ENCODE data around the gene HSP90B1. TPM values are rescaled to one million over a fixed set of nuclear protein-coding genes. Genes with fewer than 3 reads are reported as not detected.

HSP90B1 gene
- 100 to 1,000 TPM; 591 to 724 TPM for total RNA-seq
- long read RNA-seq, transcript HSP90B1-201 (18 exons, 2,858 nt), result major isoform, 233 of 385 reads
- long read RNA-seq, partial matches to known transcripts, result 130 of 385 reads
- long read RNA-seq, other reads (novel, unspliced or antisense), result 22 of 385 reads

GRCh38 chr12:103930034-103930786 lies at the start of gene HSP90B1:
Gene HSP90B1, plus strand, starts transcription at chr12:103930410. Its CDS starts 106 bp downstream, at chr12:103930516.
- intact Hi-C loops (cut with DNase I), result loop anchor here in 1 of 2 donors (1.0 kb wide), 1 partner anchor 27 kb away; a partner anchor contains a TSS
- DNase-seq (peak; percentile 100), ATAC-seq (peak; percentile 92 to 93)

GRCh38 chr12:103881261-103881660 lies 48.9 kb upstream of the HSP90B1 start:
- intact Hi-C loops (cut with DNase I), result no loop called here
- DNase-seq (no peak), ATAC-seq (no peak)

GRCh38 chr12:103882861-103883596 lies 47.2 kb upstream of the HSP90B1 start:
- no peak for ATAC-seq
- intact Hi-C loops (cut with DNase I), result no loop called here
- no peak for DNase-seq

GRCh38 chr12:103883908-103884307 lies 46.3 kb upstream of the HSP90B1 start:
- DNase-seq (no peak), ATAC-seq (no peak)
- intact Hi-C loops (cut with DNase I), result no loop called here

GRCh38 chr12:103884316-103884715 lies 45.9 kb upstream of the HSP90B1 start:
- DNase-seq (no peak), ATAC-seq (no peak)
- intact Hi-C loops (cut with DNase I), result no loop called here

GRCh38 chr12:103886195-103886797 lies 43.9 kb upstream of the HSP90B1 start:
- intact Hi-C loops (cut with DNase I), result no loop called here
- ATAC-seq (no peak), DNase-seq (no peak)

- intact Hi-C loops (cut with DNase I), result no loop called here
- ATAC-seq (no peak), DNase-seq (no peak)
Measured at GRCh38 chr12:103887738-103888137, 42.5 kb upstream of the HSP90B1 start.

- ATAC-seq (no peak), DNase-seq (no peak)
- intact Hi-C loops (cut with DNase I), result no loop called here
Measured at GRCh38 chr12:103897316-103897715, 32.9 kb upstream of the HSP90B1 start.

- DNase-seq (no peak), ATAC-seq (peak in 1 of 2 donors; percentile 19)
- intact Hi-C loops (cut with DNase I), result no loop called here
Measured at GRCh38 chr12:103901518-103902173, 28.6 kb upstream of the HSP90B1 start.

- DNase-seq, result no peak
- intact Hi-C loops (cut with DNase I), result no loop called here
- ATAC-seq, result no peak
Measured at GRCh38 chr12:103903993-103904392, 26.2 kb upstream of the HSP90B1 start.

GRCh38 chr12:103905730-103906349 lies 24.4 kb upstream of the HSP90B1 start:
- DNase-seq (no peak), ATAC-seq (no peak)
- intact Hi-C loops (cut with DNase I), result no loop called here

- intact Hi-C loops (cut with DNase I), result no loop called here
- no peak for DNase-seq
- no peak for ATAC-seq
Measured at GRCh38 chr12:103908246-103908541, 22.0 kb upstream of the HSP90B1 start.

GRCh38 chr12:103908877-103909276 lies 21.3 kb upstream of the HSP90B1 start:
- DNase-seq (no peak), ATAC-seq (no peak)
- intact Hi-C loops (cut with DNase I), result no loop called here

GRCh38 chr12:103909811-103910210 lies 20.4 kb upstream of the HSP90B1 start:
- ATAC-seq, result no peak
- DNase-seq, result no peak
- intact Hi-C loops (cut with DNase I), result no loop called here

GRCh38 chr12:103912069-103912468 lies 18.1 kb upstream of the HSP90B1 start:
- ATAC-seq, result no peak
- intact Hi-C loops (cut with DNase I), result no loop called here
- DNase-seq, result no peak

- DNase-seq (no peak), ATAC-seq (no peak)
- intact Hi-C loops (cut with DNase I), result no loop called here
Measured at GRCh38 chr12:103913100-103913499, 17.1 kb upstream of the HSP90B1 start.

- no peak for DNase-seq
- ATAC-seq, result no peak
- intact Hi-C loops (cut with DNase I), result no loop called here
Measured at GRCh38 chr12:103915306-103915705, 14.9 kb upstream of the HSP90B1 start.

GRCh38 chr12:103917873-103918272 lies 12.3 kb upstream of the HSP90B1 start:
- intact Hi-C loops (cut with DNase I), result no loop called here
- no peak for DNase-seq
- no peak for ATAC-seq

Data from left cardiac atrium (tissue), 4 donors.